SK-N-SH treated with all-trans-retinoic acid at 6 μM for 48 hours (cell line): Measurements from ENCODE around the gene UNC80.

Experiments
- BACH2 ChIP-seq: fragments of 250-450 bp; sonication (Bioruptor Pico); IDR thresholded peaks from 2 replicates; pipeline ENCODE4 v1.9.0; 2021; ENCODE audit warnings: mild to moderate bottlenecking, borderline replicate concordance
- GLIS3 ChIP-seq: fragments of 250-450 bp; sonication (Bioruptor Pico); IDR thresholded peaks from 2 replicates; pipeline ENCODE4 v1.5.0; 2020; ENCODE audit warnings: mild to moderate bottlenecking, moderate library complexity
- OSR1 ChIP-seq: fragments of 250-450 bp; sonication (Bioruptor Pico); IDR thresholded peaks from 2 replicates; pipeline ENCODE4 v1.8.0; 2022; ENCODE audit warnings: moderate library complexity, mild to moderate bottlenecking, inconsistent platforms
- PATZ1 ChIP-seq: fragments of 250-450 bp; sonication (Bioruptor Pico); IDR thresholded peaks from 2 replicates; pipeline ENCODE4 v1.8.0; 2020; ENCODE audit warnings: mild to moderate bottlenecking, moderate library complexity, borderline replicate concordance
- RARB ChIP-seq: fragments of 250-450 bp; sonication (Bioruptor Pico); IDR thresholded peaks from 2 replicates; pipeline ENCODE4 v1.8.0; 2021; ENCODE audit warnings: mild to moderate bottlenecking, moderate library complexity
- SNAI2 ChIP-seq: fragments of 250-450 bp; sonication (Bioruptor Pico); IDR thresholded peaks from 2 replicates; pipeline ENCODE4 v1.5.0; 2020; ENCODE audit warnings: mild to moderate bottlenecking, moderate library complexity
- ZC3H10 ChIP-seq: fragments of 250-450 bp; sonication (Bioruptor Pico); IDR thresholded peaks from 2 replicates; pipeline ENCODE4 v1.5.1; 2021; ENCODE audit warnings: mild to moderate bottlenecking, moderate library complexity
- ZFP3 ChIP-seq: fragments of 250-450 bp; sonication (Bioruptor Pico); IDR thresholded peaks from 2 replicates; pipeline ENCODE4 v1.5.0; 2020; ENCODE audit warnings: mild to moderate bottlenecking, moderate library complexity

GRCh38 chr2:210038078-210038477 lies 266.4 kb downstream of the UNC80 start:
- TF ChIP-seq OSR1 (CRISPR knock-in tag) (no peak), BACH2 (no peak), ZC3H10 (CRISPR knock-in tag) (no peak), PATZ1 (no peak), RARB (CRISPR knock-in tag) (no peak), SNAI2 (CRISPR knock-in tag) (no peak), ZFP3 (no peak), GLIS3 (CRISPR knock-in tag) (no peak)
